GM03348 (cell line): ENCODE data around the gene WDR76.
"Not testable (repeated sequence)": the region's sequence is repeated elsewhere in the genome, so short reads cannot be mapped to it uniquely, and the experiment has no call there.

ENCODE experiments used
- DNase-seq: peaks from one replicate; pipeline ENCODE4 v3.0.0; 2012; ENCODE audit warnings: low spot score

The WDR76 gene

DNA sequence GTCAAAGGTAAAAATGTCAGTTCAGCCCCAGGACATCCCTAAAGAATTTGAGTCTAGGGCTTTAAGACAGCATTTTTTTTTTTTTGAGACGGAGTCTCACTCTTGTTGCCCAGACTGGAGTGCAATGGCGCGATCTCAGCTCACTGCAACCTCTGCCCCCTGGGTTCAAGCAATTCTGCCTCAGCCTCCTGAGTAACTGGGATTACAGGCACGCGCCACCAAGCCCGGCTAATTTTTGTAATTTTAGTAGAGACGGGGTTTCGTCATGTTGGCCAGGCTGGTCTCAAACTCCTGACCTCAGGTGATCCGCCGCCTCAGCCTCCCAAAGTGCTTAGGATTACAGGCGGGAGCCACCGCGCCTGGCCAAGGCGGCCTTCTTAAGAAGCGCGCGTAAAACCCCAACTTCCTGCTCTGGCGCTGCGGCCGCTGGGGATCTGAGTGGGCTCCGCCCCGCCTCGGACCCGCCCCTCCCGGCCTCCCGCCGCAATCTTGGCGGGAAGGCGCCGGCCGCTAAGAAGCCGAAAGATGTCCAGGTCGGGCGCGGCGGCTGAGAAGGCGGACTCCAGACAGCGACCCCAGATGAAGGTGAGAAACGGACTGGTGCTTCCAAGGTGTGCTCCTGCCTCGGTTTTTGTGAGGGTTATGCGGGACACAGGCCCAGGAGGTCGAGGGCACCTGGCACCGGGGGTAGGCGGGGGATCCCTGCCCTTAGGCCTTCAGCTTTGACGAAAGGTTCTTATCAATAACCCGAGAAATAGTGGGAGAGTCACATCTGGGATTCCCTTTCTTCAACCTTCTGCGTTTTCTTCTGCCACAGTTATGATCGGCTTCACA lies at the start of gene WDR76:
WDR76 (plus strand) TSS at position 495 of the 834 bp plus-strand sequence; CDS start at position 526, 31 bp downstream.
- peak; percentile 93 for DNase-seq

DNA sequence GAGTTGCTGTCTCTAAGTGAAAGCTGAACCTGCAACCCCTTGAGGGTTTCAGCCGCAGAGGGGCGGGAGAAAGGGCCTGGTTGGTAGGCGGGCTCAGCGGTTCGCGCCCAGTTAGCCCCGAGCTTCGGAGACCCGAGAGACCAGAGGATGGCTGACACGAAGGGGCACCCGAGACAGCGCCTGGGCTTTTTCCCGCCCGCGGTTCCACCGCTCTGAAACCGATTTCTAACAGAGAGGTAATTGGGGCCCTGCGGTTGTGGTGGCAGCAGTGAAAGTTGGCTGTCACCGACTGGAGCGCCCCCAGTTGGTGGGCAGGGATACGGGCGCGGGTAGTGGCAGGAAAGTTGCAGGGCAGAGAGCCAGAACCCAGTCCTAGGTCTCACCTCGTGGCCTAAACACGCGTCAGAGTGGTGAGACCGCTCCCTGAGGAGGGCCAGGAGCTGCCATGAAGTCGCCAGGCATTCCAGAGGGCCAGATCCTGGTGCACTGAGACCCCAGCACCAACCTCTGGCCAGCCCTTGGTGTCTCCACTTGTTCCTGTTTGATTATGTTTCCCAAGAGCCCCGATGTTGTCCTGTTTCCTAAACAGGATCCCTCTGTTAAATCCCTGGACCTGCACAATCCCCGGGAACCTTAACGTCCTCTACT lies 49.4 kb upstream of the WDR76 start:
- peak; percentile 85 for DNase-seq

DNA sequence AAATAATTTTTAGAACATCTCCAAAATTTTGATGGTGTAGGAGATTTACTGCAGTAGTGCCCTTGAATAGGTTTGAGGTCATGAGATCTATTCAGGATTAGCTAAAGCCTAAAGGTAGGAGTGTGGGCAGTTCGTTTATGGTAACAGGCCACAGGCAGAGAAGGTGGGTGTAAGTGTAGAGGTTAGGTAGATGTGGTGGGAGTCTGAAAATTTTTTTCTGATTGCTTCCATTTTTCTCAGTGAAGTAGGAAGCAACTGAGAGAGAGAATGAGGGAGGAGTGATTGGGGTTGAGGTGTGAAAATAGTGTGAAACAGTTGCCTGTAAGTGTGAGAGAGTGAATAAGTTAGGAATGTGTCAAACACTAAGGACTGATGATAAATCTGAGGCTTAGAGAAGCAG lies 47.8 kb upstream of the WDR76 start:
- DNase-seq, result no peak

DNA sequence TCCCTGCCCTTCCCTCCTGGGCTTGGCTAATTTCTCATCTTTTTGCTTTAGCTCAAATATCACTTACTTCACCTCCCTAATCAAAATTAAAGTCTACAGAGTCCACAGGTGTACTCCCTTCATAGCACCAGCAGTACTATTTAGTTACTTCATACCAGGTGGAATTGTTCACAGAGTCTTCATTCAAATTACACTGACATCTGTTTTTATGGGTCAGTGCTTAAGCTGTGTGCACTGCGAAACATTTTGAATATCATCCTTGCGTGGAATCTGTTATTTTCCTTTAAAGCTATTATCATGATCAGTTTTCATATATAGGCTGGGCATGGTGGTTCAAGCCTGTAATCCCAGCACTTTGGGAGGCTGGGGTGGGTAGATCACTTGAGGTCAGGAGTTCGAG lies 37.4 kb upstream of the WDR76 start:
- no peak for DNase-seq

DNA sequence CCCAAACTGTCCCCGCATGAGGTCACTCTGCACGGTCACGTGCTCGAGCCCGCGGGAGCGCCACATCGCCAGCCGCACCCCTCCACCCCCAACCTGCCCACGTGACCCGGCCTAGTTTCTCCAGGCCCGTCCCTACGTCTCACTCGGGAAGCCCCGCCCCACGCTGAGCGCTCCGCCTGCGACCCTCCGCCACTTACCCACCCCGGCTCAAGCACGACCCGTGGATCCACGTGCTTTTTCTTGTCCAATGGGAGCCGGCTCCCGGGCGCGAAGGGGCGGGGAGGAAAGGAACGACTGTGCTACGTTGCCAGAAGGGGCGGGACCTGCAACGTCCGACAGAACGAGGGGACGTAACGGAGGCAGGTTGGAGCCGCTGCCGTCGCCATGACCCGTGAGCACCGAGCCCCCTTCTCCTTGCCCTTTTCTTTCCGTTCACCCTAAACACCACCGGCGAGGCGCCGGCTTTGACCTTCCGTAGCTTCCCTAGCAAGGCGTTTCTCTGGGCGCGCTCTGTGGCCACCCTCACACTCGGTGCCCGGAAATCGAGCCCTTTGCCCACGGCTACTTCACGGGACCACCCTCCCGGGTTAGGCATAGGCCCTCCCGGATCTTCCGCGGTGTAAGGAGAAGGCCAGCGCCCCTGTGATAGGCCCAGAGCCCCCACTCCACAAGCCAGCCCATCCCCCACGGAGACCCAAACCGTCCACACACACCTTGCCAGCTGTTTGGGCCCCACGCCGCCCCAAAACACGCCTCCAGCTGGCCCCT lies 34.6 kb upstream of the WDR76 start, which contains the start of gene SERF2:
SERF2 (plus strand) TSS at position 328 of the 768 bp plus-strand sequence; CDS start at position 385, 57 bp downstream.
- DNase-seq, result peak; percentile 100

DNA sequence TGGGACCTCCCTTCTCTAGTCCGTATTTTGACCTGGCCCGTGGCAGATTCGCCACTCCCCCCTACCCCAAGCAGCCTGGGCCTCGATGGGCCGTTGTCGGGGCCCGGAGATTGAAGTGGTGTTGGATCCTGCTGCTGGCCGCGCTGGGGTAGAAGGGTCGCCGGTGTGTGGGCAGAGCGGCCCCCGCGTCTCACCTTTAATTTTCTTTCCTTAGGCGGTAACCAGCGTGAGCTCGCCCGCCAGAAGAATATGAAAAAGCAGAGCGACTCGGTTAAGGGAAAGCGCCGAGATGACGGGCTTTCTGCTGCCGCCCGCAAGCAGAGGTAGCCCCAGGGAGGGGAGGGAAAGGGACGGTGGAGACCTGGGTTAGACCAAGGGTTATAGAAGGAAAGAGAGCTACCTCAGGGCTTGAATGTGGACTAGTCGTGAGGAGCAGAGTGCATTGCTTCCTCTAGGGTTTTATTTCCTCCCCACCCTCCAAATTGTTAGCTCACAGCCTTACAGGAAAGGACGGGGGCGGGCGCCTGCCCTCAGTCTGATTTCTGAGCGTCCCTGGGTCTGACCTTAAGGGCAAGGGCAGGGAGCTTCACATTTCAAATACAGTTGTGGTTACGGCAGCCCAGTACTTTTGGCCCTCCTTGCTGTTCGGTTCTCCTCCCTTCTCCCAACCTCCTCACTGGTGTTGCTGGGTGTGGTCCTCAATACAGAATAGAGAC lies 33.9 kb upstream of the WDR76 start:
- peak; percentile 67 for DNase-seq

DNA sequence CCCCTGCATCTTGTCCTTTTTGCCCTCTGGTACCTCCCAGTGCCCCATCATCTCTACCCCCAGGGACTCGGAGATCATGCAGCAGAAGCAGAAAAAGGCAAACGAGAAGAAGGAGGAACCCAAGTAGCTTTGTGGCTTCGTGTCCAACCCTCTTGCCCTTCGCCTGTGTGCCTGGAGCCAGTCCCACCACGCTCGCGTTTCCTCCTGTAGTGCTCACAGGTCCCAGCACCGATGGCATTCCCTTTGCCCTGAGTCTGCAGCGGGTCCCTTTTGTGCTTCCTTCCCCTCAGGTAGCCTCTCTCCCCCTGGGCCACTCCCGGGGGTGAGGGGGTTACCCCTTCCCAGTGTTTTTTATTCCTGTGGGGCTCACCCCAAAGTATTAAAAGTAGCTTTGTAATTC lies 33.2 kb upstream of the WDR76 start:
- no peak for DNase-seq

DNA sequence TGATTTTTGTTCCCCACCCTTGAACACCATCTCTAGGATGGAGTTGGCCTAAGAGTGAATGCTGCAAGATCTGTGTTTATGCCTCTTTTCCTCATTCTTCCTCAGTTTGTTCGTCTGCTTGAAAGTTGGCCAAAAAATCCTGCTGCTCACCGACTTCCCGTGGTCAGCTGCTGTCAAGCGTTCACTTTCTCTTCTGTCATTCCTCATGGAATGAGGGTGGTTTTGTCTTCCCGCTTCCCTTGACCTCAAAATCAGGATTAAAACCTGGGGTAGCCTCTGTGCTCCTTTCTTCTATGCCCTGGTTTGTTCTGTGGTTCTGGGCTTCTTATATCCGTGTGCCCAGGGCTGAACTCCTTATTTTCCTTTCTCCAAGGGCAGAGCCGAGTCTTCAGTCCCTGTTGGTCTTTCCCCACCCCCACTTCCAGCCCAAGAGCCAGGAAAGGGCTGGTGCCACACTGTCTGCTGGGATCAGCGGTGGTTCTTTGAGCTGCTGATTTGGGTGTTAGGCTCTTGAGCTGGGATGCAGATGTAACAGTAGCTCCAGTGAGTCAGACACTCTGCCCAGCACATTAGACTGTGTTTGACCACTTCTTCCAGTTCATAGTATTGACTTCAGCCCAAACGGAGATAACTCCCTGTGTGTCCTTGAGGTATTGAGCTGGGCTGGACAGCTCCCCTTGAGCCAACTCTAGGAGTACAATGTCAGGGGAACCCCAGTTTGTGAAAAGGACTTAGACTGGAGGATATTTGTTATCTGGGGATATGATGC lies 32.3 kb upstream of the WDR76 start:
- DNase-seq, result no peak

DNA sequence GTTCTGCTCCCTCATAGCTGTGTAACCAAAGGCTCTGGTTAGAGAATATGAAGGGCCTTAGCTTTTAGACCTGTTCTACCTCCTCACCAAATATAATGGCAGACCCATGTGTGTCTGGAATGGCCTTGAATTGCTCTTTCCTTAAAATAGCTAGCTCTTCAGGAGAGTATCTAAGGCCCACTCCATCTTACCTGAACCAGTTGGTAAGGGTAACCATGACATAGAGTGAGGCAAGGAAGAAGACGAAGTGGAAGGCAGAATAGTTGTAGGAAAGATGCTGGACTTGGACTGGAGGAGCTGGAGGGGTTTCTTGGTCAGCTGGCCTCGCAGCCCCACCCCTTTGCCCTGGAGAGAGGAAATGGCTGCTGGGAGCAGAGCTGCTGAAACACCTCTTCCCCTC lies 31.6 kb upstream of the WDR76 start:
- no peak for DNase-seq

DNA sequence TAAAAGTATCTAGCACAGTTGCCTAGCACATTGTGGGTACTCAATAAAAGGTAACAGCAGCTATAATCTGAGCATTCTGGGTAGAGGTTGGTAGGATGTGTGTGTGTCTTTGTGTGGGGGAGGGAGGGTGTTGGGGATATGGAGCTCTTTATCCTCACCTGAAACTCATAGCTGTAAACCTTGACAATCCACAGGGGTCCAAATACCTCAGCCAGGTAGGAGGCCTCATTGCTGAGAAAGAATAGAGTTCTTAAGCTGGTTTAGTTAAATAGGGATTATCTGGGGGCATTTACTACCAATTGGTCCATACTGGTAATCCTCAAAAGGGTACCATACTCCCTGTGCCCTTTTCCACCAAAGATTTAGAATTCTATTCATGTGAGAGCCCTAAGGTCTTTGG lies 30.8 kb upstream of the WDR76 start:
- no peak for DNase-seq

DNA sequence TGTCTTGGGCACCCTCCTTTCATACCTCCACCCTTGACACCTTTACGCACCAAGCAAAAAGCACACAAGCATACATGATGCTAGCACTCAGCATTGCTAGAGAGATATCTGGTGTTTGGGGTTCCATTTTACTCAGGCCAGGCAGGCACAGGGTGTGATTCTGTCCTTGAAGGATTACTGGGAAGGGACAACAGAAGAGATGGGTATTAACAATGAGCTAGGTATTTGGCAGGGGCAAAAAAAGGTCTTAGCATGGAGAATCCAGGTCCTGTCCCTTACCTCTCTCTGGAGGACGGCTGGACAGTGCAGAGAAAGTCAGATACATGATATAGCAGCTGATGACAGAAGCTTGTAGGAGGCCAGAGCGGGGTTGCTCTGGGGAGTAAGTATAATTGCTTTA lies 30.2 kb upstream of the WDR76 start:
- DNase-seq, result no peak

DNA sequence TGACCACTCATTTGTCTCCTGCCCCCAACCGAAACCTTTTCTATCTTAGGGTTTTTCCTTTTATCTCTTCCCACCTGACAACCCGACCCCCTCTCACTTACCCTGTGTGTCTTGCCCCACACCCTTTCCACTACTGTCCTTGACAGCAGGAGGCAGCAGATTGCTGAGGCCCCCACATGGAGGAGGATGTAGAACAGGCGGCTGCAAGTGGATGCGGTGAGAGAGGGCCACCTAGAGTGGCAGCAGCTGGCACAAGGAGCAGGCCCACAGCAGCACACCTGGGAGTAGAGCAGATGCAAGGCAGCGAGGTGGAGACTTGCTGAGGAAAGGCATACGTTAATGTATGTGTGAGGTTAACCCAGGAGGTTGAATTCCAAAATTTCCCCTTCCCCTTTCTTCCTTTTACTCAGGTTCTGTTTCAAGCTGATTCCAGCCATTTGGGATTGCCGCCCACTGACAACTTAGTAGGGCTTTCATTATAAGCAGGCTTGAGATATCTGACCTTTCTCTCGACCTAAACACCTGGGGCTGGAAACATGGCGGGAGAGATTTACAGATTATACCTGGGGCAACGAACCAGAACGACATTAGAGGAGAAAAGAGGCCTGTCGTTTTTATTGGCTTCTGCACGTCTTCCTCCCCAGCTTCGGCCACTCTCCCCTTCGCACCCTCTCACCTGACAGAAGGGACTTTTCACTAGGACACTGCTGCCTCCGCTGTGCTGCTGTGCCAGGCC lies 27.4 kb upstream of the WDR76 start:
- no peak for DNase-seq

DNA sequence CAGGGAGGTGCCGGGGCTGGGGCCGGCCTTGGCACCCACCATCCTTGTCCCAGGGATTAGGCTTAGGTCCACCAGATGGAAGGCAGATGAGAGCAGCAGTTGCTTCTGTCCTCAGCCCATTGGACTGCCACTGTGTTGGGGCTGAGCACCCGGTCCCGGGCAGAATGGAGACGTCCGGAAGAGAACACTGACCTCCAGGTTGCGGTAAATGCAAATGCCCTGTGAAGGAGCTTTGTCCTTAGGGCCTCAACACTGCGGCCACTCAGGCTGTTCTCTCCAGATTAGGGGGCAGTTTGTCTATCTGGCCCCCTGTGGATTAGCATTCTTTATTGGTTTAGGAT lies 26.9 kb upstream of the WDR76 start, which contains the start of gene SERINC4:
SERINC4 (minus strand) TSS at position 276 of the 341 bp plus-strand sequence; CDS start at position 42, 234 bp downstream.
- no peak for DNase-seq

DNA sequence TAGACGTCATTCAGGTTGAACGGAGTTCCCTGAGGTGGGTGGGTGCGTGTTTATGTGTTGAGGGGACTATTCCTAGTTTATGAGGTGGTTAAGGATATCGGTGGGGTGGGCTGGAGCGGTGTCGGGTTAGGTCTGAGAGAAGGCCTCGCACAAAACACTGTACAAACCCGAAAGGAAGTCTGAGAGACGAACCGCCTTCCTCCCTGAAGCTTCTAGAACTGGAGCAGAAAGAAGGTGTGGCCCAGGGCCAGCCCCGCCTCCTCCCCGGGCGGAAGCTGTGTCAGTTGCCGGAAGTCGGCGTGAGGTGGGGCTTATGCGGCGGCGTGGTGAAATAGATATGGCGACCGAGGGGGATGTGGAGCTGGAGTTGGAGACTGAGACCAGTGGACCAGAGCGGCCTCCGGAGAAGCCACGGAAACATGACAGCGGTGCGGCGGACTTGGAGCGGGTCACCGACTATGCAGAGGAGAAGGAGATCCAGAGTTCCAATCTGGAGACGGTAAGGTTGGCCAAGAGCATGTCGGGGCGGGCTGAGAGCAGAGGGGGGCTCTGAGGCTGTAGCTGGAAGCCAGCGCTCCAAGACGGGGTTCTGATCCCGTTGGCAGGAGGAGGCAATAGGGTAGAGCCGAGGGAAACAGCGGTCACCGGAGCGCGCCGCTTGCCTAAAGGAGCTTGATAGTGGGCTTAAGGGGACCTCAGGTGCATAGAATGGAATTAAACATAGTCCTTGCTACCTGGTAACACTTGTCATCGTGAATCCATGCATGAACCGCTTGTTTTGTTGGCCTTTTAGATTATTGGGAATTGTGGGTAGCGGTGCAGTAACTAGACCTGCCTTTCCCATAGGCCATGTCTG lies 26.3 kb upstream of the WDR76 start, which contains the start of gene HYPK:
HYPK (plus strand) TSS at position 314 of the 856 bp plus-strand sequence; CDS start at position 338, 24 bp downstream.
- peak; percentile 93 for DNase-seq

DNA sequence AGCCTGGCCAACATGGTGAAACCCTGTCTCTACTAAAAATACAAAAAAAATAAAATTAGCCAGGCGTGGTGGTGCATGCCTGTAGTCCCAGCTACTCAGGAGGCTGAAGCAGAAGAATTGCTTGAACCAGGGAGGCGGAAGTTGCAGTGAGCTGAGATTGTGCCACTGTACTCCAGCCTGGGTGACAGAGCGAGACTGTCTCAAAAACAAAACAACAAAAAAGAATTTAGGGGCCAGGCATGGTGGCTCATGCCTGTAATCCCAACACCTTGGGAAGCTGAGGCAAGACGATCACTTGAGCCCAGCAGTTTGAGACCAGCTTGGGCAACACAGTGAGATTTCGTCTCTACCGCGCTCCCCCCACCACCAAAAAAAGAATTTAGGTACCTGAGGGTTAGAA lies 24.1 kb upstream of the WDR76 start:
- DNase-seq, result not testable (repeated sequence)

DNA sequence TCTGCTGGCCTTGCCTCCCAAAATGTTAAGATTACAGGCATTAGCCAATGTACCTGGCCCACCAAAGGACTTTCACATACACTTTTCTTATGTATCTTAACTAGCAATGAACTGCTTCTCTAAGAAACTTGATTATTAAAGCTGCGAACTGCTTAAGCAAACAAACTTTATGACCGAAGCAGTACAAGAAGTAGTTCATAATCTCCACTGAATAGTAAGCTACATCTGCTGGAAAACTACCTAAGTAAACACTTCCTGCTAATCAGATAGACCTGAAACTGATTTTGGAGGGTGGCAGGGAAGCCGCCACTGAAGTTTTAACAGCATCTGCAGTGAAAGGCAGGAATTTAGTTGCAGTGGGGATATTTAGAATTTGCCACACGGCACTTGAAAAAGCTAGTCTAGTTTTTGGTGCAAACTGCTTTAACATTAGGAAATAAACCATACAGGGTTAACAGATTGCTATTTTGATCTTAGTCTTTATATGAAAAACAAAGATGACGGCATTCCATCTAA lies 18.3 kb upstream of the WDR76 start:
- DNase-seq, result no peak

DNA sequence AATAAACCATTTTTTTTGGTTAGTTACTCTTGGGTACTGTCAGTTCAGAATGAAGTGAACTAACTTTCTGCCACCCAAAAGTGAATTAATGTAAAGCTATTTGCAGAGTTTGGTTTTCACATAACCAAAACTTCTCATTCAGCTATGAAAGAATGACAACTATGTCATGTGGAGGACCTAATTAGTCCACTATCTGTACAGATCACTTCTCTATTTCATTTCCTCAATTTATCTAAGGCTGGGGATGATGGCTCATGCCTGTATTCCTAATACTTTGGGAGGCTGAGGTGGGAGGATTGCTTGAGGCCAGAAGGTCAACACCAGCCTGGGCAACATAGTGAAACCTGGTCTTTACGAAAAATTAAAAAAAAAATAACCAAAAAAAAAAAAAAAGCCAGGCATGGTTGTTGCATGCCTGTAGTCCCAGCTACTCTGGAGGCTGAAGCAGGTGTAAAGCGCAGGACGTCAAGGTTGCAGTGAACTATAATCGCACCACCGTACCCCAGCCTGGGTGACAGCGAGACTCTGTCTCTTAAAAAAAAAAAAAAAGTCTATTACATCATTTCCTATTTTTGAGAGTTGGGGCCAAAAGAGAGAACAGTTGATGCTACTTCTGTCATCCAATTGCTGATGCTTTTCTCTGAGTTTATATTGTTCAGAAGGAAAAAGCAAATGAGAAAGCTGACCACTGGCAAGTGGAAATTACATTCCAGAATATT lies 17.7 kb upstream of the WDR76 start:
- no peak for DNase-seq

DNA sequence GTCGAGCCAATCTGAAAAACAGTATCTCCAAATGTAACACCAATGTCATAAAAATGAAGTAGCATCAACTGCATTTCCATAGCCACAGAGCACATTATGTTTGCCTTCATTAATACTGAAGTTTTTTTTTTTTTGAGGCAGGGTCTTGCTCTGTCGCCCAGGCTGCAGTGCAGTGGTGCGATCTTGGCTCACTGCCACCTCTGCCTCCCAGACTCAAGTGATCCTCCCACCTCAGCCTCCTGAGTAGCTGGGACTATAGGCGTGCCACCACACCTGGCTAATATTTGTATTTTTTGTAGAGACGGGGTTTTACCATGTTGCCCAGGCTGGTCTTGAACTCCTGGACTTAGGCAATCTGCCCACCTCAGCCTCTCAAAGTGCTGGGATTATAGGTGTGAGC lies 11.7 kb upstream of the WDR76 start:
- not testable (repeated sequence) for DNase-seq
